ENCODE data around the gene G3BP2.

The G3BP2 gene

DNA sequence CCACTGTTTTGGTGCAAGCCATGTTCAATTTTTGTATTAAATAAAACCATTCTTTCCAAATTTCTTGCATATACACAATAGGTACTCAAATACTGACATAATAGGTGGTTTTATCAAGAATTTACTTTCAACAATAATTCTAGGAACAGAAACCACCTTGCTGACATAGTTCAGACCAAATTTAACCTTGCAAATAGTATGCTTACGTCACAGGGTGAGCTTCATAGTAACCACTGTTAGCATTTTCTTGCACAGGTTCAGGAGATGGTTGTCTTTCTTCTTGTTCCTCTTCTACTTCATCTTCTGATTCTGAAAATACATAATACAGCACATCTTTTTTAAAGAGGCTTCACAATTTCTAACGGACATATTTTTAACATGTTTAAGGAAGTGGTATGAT is 17.6 kb downstream of the G3BP2 start:
- no peak for DNase-seq
- intact Hi-C loops (cut with DNase I): no loop called here

DNA sequence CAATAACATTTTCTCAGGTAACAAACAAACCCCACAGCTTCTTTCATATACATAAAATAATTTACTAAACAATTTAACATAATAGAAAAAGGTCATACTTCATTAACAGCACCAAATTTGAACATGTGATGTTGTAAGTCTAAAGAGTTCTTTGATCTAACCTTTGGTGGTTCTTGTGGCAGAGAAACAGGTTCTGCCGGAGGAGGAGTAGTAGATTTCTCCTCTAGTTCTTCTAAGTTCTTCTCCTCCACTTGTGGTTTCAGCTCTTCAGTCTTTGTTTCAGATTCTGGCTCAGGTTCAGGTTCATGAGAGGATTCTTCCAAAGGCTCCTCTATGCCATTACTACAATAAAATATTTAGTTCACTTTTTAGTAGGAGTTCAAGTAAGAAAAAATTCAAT is 18.3 kb downstream of the G3BP2 start:
- intact Hi-C loops (cut with DNase I): no loop called here
- no peak for DNase-seq

DNA sequence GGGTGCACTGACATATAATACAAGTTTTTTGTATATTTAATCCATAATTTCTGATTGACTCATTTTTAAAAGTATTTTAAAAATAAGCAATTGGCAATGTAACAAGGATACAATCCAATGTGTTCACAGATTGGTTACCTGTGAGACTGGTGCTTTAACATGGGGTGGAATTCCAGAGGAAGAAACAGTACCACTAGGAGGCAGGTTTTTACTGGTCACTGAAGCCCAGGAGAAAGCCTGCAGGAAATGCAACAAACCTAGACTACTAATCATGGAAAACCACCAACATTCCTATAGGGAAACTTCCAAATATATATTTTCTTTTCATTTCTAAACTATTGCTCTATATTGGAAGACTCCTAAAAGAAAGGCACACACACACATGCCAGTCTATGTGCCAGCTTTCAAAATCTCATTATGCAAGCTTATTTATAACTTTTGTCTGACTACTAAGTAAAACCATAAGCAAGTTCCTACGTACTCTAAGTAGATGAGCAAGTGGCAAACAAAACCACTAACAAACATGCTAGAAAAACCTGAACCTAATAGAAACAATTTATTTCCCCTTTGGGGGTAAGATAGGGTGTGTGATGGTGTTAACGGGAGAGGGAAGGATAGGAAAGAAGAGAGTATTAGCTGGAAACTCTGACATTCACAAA is 19.2 kb downstream of the G3BP2 start:
- intact Hi-C loops (cut with DNase I): no loop called here
- no peak for DNase-seq

DNA sequence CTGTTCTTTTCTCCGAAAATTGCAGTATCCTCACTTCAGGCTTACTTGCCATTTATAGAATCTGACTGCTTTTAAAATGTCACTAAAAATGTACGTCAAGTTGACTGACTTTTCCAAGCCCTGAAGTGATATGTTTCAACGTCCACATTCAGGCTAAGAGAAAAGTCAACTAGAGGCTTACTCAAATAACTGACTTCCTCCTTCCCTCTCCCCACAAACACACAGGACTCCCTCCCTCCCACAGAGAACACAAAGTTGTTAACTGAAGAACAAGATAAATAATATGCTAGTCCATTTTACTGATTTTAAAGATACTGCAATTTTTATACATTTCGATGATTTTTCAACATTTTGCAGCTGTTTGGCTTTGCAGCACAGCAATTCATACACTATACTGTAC is 29.1 kb downstream of the G3BP2 start:
- DNase-seq: no peak
- intact Hi-C loops (cut with DNase I): no loop called here

DNA sequence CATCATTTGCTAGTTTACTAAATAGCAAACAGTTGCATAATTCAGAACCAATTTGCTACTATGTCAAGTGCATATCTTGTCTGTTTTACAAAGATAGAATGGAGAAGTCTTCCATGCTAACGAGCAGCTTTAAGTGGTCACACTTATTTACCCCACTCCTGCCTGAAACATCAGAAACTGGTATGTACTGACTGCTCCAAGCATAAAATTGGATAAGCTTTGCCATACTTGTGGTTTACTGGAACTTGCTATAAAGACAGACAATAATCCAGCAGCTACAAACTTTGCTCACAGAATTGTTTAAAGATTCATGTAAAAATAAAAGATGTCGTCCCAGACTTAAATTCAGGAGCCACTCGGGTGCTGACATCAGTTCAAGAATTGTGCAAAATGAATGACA is 29.6 kb downstream of the G3BP2 start:
- intact Hi-C loops (cut with DNase I): no loop called here
- no peak for DNase-seq

DNA sequence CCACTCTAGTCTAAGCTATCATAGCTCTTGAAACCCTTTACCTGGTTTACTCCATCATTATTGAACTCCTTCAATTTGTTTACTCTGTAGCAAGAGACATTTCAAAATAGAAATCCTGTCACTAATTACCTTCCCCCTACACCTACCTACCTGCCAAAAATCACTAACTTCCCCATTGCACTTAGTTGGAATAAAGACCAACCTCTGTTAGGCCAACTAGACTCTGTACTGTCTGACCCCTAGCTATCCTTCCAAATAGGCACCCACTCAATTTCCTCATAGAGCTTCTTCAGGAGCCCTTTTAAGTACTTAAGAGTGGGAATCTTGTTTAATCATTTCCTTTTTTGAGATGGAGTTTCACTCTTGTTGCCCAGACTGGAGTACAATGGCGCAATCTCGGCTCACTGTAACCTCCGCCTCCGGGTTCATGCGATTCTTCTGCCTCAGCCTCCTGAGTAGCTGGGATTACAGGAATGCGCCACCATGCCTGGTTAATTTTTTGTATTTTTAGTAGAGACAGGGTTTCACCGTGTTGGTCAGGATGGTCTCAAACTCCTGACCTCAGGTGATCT is 34.0 kb downstream of the G3BP2 start:
- intact Hi-C loops (cut with DNase I): no loop called here
- no peak for DNase-seq

DNA sequence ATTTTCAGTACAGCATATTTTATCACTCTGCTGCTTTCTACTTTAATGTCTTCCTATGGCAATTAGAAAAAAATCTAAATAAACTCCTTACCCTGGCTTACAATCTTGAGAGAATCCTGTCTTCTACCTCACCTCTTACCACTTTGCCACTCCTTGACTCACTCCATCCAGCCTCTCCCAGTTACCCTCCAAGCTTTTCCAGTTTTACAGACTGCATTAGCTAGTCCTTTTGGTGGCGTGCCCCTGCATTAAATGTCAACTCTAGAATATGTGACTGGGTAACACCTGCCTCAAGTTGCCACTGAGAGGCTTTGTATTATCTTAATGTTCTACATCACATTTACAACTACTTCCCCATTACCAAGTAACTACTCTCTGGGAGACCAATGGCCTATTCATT is 35.4 kb downstream of the G3BP2 start:
- DNase-seq: no peak
- intact Hi-C loops (cut with DNase I): no loop called here

DNA sequence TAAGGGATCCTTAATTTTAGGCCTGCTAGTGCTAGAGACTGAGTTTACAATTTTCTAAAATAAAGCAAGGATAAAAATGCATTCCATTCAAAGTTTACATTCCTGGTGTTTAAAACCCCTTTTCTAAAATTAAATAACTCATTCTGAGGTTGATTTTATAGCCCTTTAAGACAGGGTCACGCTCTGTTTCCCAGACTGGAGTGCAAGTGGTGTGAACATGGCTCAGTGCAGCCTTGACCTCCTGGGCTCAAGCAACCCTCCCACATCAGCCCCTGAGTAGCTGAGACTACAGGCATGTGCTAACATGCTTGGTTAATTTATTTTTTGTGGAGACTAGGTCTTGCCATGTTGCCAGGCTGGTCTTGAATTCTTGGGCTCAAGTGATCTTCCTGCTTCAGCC is 36.0 kb downstream of the G3BP2 start:
- intact Hi-C loops (cut with DNase I): no loop called here
- no peak for DNase-seq

DNA sequence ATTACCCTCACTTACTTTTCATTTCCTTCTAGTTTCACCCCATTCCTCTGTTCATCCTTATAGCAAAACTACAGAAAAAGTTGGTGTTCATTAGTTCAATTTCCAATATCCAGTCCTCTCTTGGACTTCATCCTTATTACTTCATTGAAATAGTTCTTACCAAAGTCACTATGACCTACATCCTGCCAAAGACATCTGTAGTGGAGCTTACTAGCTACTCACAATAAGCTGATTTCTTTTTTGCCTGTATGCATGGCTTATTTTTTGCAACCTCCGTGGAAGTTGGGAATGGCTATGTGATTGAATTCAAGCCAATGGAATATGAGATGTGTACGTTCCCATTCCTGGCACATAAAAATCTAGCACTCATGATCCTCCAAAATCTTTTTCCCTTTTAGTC is 38.3 kb downstream of the G3BP2 start:
- intact Hi-C loops (cut with DNase I): loop anchor here (5.0 kb wide), 1 partner anchor 37 kb away; the partner anchor contains the start of gene G3BP2

DNA sequence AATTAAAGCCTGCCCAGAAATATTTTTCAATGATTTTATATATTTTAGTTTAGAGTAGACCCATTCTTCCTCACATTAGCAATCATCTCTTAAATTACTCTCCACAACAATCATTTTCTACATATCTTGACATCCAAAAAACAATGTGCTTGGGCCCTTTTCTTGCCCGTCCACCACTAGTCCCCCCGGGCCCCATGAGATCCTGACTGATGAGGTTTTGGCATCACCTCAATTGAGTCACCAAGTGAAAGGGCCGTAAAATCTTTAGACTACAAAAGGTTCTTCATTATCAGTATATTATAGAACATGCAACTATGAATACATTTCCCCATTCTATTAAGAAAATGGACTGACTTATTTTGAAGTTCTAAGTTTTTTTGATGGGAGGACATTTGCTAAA is 38.9 kb downstream of the G3BP2 start:
- intact Hi-C loops (cut with DNase I): loop anchor here (5.0 kb wide), 1 partner anchor 38 kb away; the partner anchor contains the start of gene G3BP2

More for the DNA sequence above, 38.3 kb downstream of the G3BP2 start:
- no peak for DNase-seq

DNA sequence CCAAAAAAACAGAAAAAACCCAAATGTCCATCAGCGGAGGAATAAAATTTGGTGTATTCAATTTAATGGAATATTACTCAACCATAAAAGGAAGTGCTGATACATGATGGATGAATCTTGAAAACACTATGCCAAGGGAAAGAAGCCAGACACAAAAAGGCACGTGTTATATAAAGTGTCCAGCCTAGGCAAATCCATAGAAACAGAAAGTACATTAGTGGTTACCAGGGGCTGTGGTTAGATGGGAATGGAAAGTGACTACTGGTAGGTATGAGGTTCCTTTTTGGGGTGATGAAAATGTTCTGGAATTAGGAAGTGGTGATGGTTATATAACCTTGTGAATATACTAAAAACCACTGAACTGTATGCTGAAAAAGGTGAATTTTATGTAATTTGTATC is 39.4 kb downstream of the G3BP2 start:
- DNase-seq: no peak
- intact Hi-C loops (cut with DNase I): loop anchor here (5.0 kb wide), 1 partner anchor 38 kb away; the partner anchor contains the start of gene G3BP2

More for the DNA sequence above, 38.9 kb downstream of the G3BP2 start:
- DNase-seq: no peak

DNA sequence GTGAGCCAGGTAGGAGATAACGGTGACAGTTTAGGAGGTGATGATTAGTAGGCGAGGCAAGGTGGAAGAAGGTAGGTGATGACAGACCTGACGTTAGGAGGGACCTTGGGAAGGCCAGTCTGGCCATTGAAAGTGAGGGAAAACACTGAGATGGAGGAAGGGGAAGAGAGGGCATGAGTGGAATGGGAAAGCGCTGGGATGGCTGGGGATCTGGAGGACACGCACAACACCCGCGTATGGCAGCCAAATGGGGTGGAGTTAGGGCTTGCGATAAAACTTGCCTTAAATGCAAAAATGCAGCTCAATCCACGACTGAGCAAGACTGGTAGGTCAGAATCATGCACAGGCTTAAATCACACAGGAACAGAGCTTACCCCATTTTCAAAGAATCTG is 42.3 kb downstream of the G3BP2 start:
- intact Hi-C loops (cut with DNase I): loop anchor here (5.0 kb wide), 1 partner anchor 41 kb away; the partner anchor contains the start of gene G3BP2
- DNase-seq: peak in 24 of 42 donors; percentile 2 to 58 (median 23)

DNA sequence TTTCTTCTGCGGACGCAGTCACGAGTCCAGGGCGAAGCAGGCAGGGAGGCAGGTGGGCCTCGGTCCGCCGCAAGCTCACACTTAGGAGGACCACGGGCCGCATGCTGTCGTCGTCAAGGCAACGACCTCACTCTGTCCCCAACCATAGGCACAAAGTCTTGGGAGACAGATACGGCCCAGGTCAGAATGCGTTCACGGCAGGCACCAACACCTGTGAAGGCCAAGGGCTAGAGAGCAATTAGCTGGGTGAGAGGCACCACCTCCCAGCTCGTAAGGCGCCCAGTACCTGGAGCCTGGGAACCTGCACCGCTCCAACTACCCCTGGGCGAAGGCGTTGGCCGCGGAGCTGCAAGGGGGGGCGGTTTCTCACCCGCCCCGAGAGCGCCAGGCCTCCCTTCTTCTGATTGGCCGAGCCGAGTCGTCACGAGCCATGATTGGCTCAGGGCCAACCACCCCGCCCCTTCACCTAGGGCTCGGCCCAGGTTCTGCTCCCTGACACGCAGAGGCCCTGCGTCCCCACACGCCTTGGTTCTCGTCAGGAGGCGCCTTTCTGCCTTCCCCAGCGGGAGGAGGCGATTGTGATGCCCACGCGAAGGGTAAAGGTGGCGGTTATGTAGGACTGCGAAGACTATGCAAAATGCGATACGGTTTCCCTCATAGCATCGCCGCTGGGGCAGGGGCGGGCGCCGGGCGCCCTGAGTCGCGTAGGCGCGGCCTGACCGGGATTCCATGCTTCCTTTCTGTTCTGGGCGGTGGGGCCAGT is 42.9 kb downstream of the G3BP2 start, which contains the start of gene CDKL2:
Gene CDKL2, minus strand, starts transcription at position 355 of the 763 bp plus-strand sequence. CDS start 4,540 bp downstream, outside the sequence.
- intact Hi-C loops (cut with DNase I): loop anchor here (5.0 kb wide), 1 partner anchor 42 kb away; the partner anchor contains the start of gene G3BP2
- peak; percentile 76 to 95 (median 89) for DNase-seq

DNA sequence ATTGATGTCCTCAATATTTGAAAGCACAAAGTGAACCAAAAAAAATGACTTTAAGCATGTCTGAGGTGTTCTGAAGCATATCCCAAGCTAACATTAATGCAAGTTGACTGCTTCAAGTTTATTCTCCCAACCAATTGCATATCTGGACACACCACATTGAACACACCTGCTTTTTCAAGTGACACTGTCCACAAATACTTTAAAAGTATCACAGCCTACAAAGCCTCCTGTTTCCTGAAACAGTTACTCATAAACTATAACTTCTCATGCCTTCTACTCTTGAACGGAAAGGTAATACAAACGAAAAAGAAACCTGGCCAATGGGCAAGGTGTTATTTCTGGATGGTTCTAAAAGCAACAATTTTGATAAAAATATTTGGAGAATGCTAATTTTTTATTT is 44.0 kb downstream of the G3BP2 start:
- no peak for DNase-seq
- intact Hi-C loops (cut with DNase I): no loop called here

DNA sequence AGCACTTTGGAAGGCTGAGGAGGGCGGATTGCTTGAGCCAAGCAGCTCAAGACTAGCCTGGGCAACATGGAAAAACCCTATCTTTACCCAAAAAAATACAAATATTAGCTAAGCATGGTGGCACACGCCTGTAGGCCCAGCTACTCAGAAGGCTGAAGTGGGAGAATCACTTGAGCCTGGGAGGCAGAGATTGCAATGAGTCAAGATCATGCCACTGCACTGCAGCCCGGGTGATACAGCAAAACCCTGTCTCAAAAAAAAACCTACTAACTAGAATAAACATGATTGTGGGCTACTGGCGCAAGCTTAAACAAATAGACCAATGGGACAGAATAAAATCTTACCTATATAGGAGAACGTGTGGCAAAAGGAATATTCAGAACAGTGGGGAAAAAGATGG is 50.2 kb downstream of the G3BP2 start:
- no peak for DNase-seq
- intact Hi-C loops (cut with DNase I): no loop called here

DNA sequence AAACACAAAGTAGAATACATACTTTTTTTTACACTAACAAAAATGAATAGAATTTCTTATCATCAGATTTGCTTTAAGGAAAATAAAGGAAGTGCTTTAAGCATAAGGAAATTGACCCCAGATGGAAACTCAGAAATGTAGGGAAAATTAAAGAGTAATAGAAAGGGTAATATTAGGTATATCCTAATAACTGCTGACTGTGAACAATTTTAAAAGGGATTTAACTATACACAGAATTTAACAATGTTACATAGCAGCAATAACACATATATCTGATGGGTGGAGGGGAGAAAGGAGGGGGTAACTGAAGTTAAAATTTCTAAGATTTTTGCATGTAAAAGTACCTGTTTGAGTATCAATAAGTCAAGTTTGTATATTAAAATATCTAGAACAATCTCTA is 51.5 kb downstream of the G3BP2 start:
- intact Hi-C loops (cut with DNase I): no loop called here
- no peak for DNase-seq

DNA sequence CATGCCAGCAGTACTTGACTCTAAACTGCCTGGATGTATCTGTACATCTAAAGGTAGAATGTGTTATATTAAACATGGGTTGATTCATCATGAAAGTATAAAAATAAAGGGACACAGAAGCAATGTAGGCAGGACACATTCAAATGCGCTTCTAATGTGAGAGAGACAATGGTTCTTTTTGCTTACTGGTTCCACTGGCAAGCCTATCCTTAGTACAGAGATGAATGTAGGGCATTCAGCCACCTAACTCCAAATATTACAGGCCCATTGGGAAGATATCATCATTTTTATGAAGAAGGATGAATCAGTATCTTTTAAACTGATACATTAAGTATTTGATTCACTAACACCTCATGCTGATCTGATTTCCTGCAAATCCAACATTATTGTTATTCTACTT is 60.9 kb downstream of the G3BP2 start:
- intact Hi-C loops (cut with DNase I): no loop called here
- DNase-seq: peak in 2 of 42 donors; percentile 6 to 9

DNA sequence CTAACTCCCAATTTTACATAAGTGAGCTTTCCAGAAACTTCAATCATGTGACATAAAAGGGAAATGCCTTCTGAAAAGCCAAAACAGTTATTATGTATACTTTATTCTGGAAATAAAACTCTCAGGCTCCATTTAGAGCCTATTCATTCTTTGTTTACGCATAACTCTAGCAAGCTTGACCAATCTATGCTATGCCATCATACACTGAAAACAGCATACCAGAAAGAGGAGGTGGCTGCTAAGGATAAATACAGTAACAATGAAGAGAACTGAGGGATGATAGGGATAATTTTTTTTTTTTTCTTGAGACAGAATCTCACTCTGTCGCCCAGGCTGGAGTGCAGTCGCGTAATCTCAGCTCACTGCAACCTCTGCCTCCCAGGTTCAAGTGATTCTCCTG is 67.3 kb downstream of the G3BP2 start:
- intact Hi-C loops (cut with DNase I): no loop called here

DNA sequence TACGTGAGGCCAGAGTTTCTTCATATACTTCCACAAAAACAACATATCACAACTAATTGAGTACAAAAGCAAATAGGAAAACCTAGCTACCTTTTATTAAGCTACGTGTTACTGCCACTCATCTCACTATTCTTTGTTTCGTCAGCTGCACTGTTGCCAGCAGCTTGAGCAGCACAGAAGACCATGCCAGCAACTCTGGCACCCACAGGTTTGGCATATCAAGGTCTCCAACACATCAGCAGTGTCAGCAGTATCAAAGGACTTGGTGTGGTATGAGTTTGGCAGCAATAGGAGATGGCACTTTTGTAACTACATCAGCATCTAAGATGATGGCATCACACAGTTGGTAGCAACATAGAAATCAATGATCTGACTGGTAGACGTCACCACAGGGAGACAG is 73.6 kb downstream of the G3BP2 start:
- intact Hi-C loops (cut with DNase I): no loop called here
- no peak for DNase-seq

More for the DNA sequence above, 67.3 kb downstream of the G3BP2 start:
- no peak for DNase-seq

DNA sequence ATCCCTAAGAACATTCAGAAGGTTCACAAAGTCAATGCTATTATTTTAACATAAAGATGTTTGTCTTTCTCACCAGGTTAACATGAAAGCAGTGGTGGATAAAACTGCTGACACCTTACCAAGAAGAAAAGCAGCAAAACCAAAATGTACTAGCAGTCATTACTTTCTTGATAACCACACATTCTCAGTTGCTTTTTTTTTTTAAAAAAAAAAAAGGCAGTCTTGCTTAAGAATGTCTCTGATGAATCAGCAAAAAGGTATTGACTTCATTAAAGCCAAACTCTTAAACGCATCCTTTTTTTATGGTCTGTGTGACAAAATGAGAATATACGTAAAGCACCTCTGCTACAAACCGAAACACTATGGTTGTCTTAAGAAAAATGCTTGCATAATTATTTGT is 74.8 kb downstream of the G3BP2 start:
- intact Hi-C loops (cut with DNase I): no loop called here
- DNase-seq: no peak

Data from head of caudate nucleus (tissue), 42 donors.